GDM1 (cell line): ENCODE results near the gene CAMK2N2.
A peak's percentile ranks its signal among the peaks of the same experiment; 100 is the strongest.
"Not testable (repeated sequence)": the region's sequence is repeated elsewhere in the genome, so short reads cannot be mapped to it uniquely, and the experiment has no call there.

ENCODE experiments used
- DNase-seq: peaks from one replicate; lab custom pipeline; 2025; lab: John Stamatoyannopoulos, UW

CAMK2N2 gene

DNA sequence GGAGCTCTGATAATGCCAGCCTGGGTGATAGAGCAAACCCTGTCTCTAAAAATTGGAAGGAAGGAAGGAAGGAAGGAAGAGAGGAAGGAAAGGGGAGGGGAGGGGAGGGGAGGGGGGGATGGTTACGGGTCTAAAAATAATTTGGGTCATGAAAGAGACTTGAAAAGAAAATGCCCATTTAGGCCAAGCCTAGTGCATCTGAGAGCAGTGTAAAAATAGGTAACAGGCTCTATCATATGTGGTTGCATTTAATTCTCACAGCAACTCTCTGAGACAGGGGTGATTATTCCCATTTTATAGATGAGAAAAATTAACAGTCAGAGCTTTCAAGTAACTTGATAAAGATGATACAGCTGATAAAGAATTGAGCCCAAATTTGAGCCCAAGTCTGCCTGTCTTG, 10.9 kb upstream of the CAMK2N2 start:
- no peak for DNase-seq

GRCh38 chr3:184267249-184267648, 5.9 kb upstream of the CAMK2N2 start:
- not testable (repeated sequence) for DNase-seq

- no peak for DNase-seq
Measured at GRCh38 chr3:184262764-184263179, 1.4 kb upstream of the CAMK2N2 start.

DNA sequence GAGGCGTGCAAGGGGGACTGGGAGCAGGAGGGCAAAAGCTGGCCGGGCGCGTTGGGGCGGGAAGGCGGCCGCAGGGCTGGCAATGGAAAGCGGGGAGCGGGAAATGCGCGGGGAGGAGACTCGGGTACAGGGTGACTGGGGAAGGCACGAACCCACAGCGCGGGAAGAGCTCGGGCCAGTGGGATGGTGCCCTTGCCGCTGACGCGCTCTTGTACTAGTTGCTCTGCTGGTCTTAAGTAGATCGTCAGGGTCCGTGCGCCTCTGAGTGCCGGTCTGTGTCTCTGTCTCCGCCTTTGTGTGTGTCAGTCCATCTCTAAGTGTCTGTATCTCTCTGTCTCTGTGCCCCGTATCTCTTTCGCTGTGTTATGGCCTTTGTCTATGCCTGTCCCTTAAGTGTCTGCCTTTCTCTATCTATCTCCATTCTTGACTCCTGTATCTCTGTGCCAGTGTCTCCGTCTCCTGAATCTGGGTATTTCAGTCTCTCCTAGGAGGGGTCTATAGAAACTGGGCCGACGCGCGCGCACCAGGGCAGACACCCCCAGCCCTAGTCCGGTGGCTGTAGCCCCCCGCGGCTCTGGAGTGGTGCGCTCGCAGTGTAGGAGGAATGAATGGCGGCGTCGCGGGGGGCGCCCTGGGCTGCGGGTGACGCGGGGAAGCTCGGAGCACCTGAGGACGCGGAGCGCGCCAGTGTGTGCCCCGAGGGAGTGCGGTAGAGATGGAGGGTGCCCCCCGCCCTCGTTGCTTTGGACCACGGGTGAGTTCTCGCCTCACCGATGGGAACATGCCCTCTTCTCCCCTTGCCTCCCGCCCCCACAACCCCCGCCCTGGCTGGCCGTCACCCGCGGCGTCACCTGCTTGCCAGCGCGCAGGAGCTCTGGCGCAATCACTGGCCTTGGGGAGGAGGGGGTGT, 756 bp upstream of the CAMK2N2 start:
- DNase-seq = no peak

DNA sequence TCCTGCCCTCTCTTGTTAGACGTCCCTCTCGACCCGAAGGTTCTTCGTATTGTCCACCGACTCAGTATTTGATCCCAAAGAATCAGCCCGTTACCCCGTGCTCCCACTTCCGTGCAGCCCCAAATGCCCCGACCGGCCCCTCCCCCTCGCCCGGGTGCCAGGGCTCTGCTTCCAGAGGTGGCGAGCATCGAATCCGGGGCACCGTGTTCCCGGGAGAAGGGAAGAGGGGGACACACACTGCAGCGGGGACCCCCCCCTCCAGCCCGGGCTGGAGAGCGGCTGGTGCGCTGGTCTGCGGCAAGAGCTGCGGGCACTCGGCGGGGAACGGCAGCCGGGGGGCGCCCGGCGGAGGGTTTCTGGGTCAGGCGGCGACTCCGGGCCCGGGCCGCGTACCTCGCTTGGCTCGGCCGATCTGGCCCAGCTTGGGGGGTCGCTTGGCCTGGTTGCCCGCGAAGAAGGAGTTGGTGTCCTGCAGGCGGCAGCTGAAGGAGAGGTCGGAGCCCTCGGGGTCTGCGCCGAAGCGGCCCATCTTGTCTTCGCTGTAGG, 556 bp downstream of the CAMK2N2 start:
- DNase-seq = no peak

DNA sequence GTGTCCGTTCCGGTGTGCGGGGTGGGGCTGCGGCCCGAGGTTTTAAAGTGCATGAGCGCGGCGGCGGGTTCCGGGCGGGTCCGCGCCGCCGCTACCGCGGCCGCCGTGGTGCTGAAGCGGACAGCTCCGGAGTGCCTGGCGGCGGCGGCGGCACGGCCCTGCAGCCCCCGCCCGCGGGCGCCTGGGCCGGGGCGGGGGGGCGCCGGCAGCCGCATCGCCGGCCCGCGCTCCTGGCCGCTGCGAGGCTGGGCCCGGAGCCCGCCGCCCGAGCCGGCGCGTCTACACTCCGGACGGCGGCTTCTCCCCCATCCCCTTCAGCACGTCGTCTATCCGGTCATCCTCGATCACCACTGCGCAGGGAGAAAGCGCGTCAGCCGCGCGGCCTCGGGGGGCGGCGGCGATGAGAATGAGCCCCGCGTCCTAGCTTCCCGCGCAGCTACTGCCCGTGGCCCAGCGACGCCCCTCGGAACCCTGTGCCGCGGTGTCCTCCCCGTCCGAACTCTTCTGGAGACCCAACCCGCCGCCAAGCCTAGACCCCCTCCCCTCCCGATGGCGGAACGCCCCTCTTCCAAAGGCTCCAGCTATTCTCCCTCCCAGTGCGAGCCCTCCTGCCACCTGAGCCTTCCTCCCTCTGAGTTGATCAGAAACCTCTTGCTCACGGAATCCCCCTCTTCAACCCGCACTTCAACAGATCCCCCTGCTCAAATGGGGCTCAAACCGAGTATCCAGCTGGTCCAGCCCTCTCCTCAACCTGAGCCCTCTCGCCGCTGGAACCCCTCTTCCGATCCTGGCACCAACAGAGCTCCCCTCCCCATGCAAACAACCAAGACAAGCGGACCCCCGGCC, 1.3 kb downstream of the CAMK2N2 start:
- no peak for DNase-seq

DNA sequence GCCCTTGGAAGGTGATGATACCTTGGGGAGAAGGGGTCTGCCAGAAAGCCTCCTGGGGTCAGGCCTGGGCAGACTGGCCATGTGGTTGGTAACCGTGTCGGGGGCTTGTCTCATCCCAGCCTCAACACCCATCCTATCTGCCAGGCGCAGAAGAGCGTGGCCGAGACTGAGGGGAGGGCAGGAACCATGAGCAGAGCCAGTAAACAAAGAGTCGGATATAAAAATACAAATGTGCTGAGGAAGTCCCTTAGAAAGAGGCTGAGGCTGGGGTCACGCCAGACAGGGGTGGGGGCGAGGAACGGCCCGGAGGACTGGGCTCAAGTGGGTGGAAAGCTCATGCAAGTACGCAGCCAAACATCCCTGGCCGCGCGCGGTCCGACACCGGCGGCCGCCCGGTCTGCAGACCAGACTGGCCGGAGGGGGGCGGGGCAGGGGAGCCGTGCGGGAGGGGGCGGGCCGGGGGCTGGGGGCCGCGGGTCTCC, 1.9 kb downstream of the CAMK2N2 start:
- DNase-seq = no peak

DNA sequence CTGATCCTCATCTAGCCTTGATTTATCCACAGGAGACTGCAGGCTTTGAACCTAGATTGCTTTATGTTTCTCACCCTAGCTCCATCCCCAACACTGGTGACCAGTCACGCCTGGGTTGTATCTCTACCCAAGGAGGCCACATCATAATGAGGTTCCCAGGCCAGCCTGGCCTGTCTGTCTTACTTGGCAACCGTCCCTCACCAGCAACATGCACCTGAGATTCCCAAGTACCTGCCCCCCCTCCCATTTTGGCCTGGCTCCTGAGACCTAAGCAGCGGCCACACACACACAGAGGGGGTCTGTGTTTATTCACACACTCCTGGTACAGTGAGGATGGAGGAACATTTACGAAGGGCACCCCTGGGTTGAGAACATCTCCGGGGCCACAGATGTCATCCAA, 2.4 kb downstream of the CAMK2N2 start:
- no peak for DNase-seq

DNA sequence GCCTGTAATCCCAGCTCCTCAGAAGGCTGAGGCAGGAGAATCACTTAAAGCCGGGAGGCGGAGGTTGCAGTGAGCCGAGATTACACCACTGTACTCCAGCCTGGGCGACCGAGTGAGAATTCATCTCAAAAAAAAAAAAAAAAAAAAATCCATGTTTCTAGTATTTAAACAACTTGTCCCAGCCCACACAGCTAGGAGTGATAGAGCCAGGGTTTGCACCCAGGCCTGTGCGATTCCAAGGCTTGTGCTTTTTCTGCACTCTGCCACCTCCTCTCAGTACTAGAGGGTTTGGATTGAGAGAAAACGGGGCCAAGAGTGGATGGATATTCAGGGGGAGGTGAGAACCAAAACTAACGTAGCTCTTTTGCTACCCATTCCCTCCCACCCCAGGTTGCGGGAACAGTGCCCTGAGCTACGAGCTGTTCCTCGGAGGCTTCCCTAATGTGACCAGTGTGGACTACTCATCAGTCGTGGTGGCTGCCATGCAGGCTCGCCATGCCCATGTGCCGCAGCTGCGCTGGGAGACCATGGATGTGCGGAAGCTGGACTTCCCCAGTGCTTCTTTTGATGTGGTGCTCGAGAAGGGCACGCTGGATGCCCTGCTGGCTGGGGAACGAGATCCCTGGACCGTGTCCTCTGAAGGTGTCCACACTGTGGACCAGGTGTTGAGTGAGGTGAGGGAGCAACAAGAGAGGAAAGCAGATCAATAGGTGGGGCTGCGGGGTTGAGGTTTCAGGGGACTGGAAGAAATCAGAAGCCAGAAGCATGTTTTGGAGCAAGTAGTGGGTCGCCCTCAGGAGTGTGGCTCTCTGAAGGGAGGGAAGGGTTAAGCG, 4.1 kb downstream of the CAMK2N2 start:
- no peak for DNase-seq

GRCh38 chr3:184255291-184256039, 5.9 kb downstream of the CAMK2N2 start:
- DNase-seq = no peak

- peak; percentile 81 for DNase-seq
Measured at GRCh38 chr3:184250167-184250828, 11.1 kb downstream of the CAMK2N2 start.

- DNase-seq = peak; percentile 94
Measured at GRCh38 chr3:184249412-184250166, 11.8 kb downstream of the CAMK2N2 start, which contains the start of gene EEF1AKMT4. EEF1AKMT4 (plus strand) TSS chr3:184249672; CDS start chr3:184249695, 23 bp downstream.

- DNase-seq = peak; percentile 74
Measured at GRCh38 chr3:184248454-184249411, 12.6 kb downstream of the CAMK2N2 start, which contains the start of gene ALG3. ALG3 (minus strand) TSS chr3:184248962; CDS start chr3:184248940, 22 bp downstream.

- DNase-seq = no peak
Measured at GRCh38 chr3:184242297-184242685, 19.1 kb downstream of the CAMK2N2 start.

DNA sequence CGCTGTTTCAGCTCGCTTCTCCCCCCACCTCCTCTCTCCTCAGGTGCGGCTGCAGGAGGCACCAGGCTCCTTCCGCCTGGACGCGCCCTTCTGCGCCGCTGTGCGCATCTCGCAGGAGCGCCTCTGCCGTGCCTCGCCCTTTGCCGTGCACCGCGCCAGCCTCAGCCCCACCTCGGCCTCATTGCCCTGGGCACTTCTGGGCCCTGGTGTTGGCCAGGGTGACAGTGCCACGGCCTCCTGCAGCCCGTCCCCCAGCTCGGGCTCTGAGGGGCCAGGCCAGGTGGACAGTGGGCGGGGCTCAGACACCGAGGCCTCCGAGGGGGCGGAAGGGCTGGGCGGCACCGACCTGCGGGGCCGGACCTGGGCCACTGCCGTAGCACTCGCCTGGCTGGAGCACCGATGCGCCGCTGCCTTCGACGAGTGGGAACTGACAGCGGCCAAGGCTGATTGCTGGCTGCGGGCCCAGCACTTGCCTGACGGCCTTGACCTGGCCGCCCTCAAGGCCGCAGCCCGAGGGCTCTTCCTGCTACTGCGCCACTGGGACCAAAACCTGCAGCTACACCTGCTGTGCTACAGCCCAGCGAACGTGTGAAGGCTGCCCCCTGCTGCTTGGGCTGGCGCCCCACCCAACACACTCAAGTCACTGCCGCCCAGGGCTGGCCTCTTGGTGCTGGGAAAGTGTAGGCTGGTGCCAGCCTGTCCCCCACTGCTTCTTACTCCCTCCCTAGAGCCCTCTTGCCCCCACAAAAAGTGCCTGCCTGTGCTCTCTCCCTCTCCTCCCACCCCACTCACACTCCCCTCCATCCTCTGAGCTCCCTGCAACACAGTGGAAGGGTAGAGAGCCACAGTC, 19.7 kb downstream of the CAMK2N2 start:
- no peak for DNase-seq

DNA sequence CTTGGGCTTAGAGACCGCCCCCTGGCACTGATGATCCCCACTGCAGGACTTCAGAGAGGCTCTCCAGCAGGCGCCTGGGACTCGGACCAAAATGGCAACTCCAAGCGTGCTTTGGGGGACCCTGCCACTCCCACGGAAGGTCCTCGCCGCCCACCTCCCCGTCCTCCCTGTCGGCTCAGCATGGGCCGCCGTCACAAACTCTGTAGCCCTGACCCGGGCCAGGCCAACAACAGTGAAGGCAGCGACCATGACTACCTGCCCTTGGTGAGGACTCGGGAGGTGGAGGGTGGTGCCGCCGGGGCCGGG, 20.3 kb downstream of the CAMK2N2 start:
- DNase-seq = no peak

DNA sequence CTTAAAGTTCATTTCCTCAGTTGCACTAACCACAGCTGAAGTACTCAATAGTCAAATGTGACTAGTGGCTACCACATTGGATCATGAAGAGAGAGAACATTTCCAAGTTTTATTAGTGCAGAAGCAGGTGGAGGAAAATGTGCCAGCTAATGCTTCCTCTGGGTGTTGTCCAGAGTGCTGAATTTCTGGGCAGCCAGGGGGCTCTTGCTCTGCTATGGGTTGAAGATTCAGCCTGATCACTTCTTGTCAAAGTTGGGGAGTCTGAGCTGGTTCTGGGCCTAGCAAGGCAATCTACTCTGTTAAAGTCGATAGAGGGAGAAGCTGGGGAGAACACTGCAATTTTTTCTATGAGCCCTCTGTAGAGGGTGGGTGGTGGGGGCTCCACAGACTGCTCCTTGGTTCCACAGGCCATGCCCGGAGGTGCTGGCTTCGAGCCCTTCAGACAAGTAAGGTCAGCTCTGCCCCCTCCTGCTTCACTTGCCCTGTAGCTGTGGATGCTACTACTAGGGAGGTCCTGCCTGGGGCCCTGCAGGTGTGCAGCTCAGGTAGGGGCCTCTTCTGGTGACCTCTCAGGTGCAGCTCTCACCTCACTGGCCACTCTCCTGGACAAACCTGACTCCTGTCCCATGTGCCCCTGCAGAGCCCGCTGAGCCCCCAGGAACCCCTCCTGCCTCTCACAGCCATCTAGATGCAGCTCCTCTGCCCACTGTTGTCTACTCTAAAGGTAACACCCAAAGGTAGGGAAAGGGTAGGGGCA, 20.8 kb downstream of the CAMK2N2 start:
- DNase-seq = no peak
